ENCODE measurements around the gene MEST.
A peak's percentile ranks its signal among the peaks of the same experiment; 100 is the strongest.

Gene MEST

GRCh38 chr7:130483031-130483430 lies 8.9 kb upstream of the MEST start:
- DNase-seq (ENCODE audit: low read depth), result no peak
- TF ChIP-seq, protein P1, sequence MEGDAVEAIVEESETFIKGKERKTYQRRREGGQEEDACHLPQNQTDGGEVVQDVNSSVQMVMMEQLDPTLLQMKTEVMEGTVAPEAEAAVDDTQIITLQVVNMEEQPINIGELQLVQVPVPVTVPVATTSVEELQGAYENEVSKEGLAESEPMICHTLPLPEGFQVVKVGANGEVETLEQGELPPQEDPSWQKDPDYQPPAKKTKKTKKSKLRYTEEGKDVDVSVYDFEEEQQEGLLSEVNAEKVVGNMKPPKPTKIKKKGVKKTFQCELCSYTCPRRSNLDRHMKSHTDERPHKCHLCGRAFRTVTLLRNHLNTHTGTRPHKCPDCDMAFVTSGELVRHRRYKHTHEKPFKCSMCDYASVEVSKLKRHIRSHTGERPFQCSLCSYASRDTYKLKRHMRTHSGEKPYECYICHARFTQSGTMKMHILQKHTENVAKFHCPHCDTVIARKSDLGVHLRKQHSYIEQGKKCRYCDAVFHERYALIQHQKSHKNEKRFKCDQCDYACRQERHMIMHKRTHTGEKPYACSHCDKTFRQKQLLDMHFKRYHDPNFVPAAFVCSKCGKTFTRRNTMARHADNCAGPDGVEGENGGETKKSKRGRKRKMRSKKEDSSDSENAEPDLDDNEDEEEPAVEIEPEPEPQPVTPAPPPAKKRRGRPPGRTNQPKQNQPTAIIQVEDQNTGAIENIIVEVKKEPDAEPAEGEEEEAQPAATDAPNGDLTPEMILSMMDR (IDR thresholded peaks at IDR 0.05; ENCODE audit: low read length, missing control alignments), result no peak
- H3K4me3 ChIP-seq (replicated peaks; ENCODE audit: low read depth, low read length), result no peak overlapping the region

DNA sequence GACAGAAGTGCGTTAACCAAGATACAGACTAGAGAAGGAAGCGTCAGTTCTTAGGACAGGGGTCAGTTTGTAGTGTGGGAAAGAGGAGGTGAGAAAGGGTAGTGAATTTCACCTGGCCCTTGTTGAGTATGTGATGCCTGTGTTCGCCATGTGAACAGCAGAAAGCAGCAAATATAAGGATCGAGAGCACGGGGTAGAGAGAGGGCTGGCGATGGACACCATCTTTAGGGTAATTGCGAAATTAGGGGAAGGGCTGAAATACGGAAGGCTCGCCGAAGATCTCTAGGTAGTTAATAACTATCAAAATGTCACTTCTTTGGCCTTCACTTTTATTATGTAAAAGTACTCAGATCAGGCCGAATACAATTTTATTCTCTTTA lies 6.2 kb upstream of the MEST start:
- TF ChIP-seq, protein P1 (IDR thresholded peaks at IDR 0.05; ENCODE audit: low read length, missing control alignments), result no peak
- no peak for DNase-seq (ENCODE audit: low read depth)
- H3K4me3 ChIP-seq (replicated peaks; ENCODE audit: low read depth, low read length), result no peak overlapping the region

GRCh38 chr7:130486114-130486953 lies 5.6 kb upstream of the MEST start:
- H3K4me3 ChIP-seq (replicated peaks; ENCODE audit: low read depth, low read length), result no peak overlapping the region
- TF ChIP-seq, protein P1 (IDR thresholded peaks at IDR 0.05; ENCODE audit: low read length, missing control alignments), result peak; percentile 30
- no peak for DNase-seq (ENCODE audit: low read depth)

DNA sequence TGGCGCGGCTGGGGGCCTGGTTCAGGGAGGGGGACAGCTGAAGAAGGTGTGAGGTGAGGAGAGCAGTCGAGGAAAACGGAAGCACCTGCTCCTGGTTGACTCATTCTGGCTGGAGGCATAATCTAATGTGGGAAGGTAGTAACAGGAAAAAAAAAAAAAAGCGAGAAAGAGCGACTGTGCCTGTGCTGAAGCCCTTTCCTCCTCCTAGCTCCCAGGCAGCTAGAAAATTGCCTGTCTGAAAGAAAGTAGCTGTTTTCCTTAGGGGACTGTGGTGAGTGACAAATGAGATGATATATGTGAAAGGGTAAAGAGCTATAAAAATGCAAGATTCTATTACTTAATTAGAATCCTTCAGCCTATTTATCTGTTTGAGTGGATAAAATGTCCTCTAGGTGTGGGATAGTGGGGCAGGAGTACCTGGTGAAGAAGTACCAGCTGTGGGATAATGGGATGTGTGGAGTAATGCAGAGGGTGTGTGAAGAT lies 4.9 kb upstream of the MEST start:
- H3K4me3 ChIP-seq (replicated peaks; ENCODE audit: low read depth, low read length), result no peak overlapping the region
- TF ChIP-seq, protein P1 (IDR thresholded peaks at IDR 0.05; ENCODE audit: low read length, missing control alignments), result no peak
- DNase-seq (ENCODE audit: low read depth), result no peak

DNA sequence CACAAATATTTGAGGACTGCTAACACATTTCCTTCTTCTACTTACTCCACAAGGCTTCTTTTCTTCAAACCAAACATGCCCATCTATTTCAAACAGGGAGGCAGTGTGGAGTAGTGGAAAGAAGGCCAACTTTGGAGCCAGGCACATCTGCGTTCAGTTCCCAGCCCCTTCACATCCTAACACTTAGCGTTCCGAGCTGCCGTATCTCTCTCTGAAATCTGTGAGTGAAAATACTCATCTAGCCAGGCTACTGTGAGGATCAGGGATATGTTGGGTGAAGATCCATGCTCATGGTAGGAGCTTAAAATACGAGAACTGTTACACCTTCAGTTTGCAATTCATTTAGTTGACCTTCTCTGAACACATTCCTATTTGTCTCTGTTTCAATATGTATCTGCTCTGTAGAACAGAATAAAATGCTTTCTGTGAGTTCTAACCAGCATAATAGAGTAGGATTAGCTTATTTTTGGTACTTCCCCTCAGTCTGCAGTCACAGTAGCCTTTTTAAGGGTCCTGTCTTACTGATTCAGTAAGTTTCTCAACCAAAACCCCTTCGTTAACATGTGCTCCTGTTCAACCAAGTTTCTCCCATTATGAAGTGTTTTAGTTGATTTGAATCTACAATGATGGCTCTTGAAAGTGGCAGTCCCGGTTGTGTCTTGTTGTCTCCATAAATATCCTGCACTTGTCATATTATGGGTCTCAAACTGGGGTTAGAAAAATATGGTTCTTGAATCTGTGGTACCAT lies 3.3 kb upstream of the MEST start:
- no peak for DNase-seq (ENCODE audit: low read depth)
- TF ChIP-seq, protein P1 (IDR thresholded peaks at IDR 0.05; ENCODE audit: low read length, missing control alignments), result no peak
- H3K4me3 ChIP-seq (replicated peaks; ENCODE audit: low read depth, low read length), result no peak overlapping the region

GRCh38 chr7:130489140-130489983 lies 2.5 kb upstream of the MEST start:
- H3K4me3 ChIP-seq (replicated peaks; ENCODE audit: low read depth, low read length), result no peak overlapping the region
- TF ChIP-seq, protein P1 (IDR thresholded peaks at IDR 0.05; ENCODE audit: low read length, missing control alignments), result no peak

More at GRCh38 chr7:130489140-130489983, 2.5 kb upstream of the MEST start:
- DNase-seq (ENCODE audit: low read depth), result peak; percentile 72

All from fibroblast of pulmonary artery (primary cell).